HG03159 (cell line): ENCODE measurements around the gene FGF11.
"Not testable (repeated sequence)": the region's sequence is repeated elsewhere in the genome, so short reads cannot be mapped to it uniquely, and the experiment has no call there.

Experiments used
- ATAC-seq: cut with Tn5 transposase; IDR thresholded peaks from one replicate; pipeline ENCODE4 v1.9.1; 2021; ENCODE audit warnings: mild to moderate bottlenecking, moderate library complexity; ENCODE audit not compliant: unreplicated experiment

Gene FGF11

DNA sequence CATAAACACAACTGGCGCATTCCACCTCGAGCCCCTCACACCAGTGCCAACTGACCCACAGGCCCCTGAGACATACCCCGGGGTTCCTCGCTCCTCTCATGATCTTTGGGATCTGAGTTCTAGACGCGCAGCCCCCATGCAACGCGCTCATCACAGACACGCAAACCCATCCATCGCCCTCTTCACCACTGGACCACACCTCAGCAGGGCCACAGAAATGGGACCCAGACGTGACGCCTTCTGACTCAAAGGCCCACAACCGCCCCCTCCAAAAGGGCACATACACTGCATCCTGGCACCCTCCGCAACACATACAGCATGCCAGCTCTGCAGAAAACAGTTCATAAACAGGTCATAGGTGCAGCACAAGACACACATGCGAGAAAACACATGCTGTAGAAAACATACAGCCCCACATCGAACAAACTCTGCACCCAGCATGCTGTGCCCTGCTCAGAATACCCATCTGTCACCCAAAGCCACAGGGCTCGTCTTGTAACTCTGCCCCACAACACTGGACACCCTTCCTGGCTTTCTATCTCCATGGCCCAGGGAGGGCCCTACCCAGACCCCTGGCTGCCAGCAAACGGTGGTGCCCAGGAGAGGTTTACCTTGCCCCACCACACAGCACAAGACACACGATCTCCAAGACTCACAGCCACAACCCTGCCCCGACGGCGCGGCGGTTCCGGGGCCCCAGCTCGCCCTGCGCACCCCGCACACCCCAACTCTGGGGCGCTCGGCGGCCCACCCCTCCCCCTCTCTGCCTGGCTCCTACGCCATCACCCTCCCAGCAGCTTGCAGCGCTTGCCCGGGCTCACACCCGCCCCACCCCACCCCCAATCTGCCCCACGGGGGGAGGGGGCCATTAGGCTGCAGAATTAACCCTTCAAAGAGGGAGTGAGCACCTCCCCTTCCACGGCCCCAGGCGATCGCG, 39.2 kb downstream of the FGF11 start:
- no peak for ATAC-seq

- ATAC-seq = no peak
Measured at GRCh38 chr17:7479213-7480088, 40.1 kb downstream of the FGF11 start, which contains the start of gene ZBTB4. Gene ZBTB4, minus strand, starts transcription at chr17:7479631. Its CDS starts 12,830 bp downstream, at chr17:7466801.

DNA sequence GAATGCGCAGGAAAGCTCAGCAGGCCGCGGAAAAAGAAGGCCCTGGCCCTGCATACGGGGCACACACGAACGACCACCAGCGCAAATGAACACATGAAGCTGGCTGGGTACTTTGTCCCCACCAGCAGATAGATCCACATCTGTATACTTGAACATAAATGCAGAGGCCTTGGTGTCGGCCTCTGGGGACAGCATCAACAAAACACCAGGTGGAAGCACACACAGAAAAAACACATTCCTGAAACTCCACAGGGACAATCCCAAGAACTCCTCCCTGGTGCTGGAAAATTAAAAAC, 40.7 kb downstream of the FGF11 start:
- ATAC-seq = no peak

GRCh38 chr17:7481275-7481674, 42.0 kb downstream of the FGF11 start, which contains the start of gene SLC35G6:
Gene SLC35G6, plus strand, starts transcription at chr17:7481446. Its CDS starts 71 bp downstream, at chr17:7481517.
- ATAC-seq = not testable (repeated sequence)

DNA sequence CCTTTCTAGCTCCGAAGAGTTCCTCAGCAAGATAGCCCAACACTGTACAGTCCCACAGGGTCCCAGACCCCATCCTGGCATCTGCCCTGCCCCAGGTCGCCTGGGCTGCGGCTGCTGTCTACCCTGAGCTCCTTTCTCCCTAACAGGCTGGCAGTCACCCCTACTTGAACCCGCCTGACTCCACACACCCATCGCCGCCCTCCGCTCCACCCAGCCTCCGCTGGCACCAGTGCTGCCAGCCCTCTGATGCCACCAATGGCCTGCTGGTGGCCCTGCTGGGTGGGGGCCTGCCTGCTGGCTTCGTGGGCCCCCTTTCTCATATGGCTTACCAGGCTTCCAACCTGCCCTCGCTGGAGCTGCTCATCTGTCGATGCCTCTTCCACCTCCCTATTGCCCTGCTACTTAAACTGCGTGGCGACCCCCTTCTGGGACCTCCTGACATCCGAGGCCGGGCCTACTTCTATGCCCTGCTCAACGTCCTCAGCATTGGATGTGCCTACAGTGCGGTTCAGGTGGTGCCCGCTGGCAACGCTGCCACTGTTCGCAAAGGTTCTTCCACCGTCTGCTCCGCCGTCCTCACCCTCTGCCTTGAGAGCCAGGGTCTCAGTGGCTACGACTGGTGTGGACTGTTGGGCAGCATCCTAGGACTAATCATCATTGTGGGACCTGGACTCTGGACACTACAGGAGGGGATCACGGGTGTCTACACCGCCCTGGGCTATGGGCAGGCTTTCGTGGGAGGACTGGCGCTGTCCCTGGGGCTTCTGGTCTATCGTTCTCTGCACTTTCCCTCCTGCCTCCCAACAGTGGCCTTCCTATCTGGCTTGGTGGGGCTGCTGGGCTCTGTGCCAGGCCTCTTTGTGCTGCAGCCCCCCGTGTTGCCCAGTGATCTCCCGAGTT, 42.8 kb downstream of the FGF11 start:
- not testable (repeated sequence) for ATAC-seq

DNA sequence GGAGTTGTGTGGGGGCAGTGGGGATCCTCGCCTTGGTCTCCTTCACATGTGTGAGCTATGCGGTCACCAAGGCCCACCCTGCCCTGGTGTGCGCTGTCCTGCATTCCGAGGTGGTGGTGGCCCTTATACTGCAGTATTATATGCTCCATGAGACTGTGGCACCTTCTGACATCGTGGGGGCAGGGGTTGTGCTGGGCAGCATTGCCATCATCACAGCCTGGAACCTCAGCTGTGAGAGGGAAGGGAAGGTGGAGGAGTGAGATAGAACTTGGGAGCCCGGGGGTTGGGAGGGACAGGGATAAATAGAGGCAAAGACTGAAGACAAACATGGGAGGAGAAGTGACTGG, 43.4 kb downstream of the FGF11 start:
- ATAC-seq = not testable (repeated sequence)

GRCh38 chr17:7483255-7484066, 44.1 kb downstream of the FGF11 start:
- ATAC-seq = peak; percentile 42

- peak; percentile 59 for ATAC-seq
Measured at GRCh38 chr17:7484067-7484918, 45.0 kb downstream of the FGF11 start, which contains the start of gene POLR2A. Gene POLR2A, plus strand, starts transcription at chr17:7484366.

DNA sequence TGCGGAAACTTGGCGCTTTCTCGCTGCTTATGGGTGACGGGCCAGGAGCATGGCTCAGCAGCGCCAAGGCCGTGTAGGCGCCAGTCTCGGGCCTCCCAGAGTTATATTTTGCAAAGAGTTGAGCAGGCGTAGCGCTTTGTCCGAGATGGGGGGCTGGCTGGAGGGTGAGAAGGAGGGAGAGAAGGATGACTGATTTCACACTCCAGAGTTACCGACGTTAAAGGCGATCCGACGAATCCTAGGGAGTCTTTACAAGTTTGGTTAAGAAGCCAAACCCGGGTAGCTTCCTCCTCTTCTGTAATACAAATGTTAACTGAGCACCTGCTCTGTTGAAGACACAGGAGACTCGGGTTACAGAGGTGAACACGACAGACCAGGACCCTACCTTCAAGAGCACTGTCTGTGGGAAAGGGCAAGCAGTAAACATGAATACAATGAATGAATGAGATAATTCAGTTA, 45.6 kb downstream of the FGF11 start:
- ATAC-seq = no peak

DNA sequence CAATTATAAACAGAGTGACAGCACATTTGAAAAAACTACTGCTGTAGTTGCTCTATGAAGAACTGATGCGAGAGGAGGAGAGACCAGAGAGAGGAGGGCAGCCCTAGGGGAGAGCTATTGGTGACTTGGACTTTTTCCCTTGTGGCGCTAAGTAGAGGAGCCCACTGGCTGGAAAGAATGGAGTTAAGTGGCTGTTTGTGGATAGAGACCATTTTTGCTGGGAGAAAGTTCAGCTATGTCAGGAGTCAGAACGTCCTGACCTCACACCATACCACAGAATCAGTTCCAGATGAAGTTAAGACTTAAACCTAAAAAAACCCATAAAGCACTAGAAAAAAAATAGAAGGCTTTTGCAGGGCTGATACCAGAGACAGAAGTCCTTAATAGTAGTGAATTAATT, 46.9 kb downstream of the FGF11 start:
- no peak for ATAC-seq

GRCh38 chr17:7490144-7490543, 50.8 kb downstream of the FGF11 start:
- ATAC-seq = no peak

- no peak for ATAC-seq
Measured at GRCh38 chr17:7491583-7491982, 52.3 kb downstream of the FGF11 start.

DNA sequence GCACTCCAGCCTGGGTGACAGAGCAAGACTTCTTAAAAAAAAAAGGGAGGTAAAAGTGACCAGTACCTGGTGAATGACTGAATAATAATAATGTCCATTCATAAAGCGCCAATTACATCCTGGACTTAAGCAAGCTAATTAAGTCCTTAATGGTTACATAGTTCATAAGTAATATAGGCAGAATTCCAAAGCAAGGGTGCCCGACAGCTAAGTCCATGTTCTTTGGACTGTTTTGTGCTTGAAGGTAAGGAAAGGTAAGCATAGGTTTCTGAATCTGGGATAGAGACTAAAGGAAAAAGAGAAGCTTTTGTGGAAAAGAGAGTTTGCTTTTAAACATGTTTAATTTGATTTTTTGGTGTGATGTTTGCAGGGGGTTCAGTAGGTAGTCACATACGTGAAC, 54.6 kb downstream of the FGF11 start:
- ATAC-seq = no peak
